GM12873 (cell line): ENCODE results near the gene ADAMTS19.

Experiments
- CTCF ChIP-seq: IDR thresholded peaks from 2 replicates; pipeline ENCODE4 v1.5.1; 2012; ENCODE audit warnings: low read depth, mild to moderate bottlenecking, moderate library complexity, low read length, control low read depth; ENCODE audit not compliant: insufficient read depth; ENCODE audit errors: missing control alignments

The ADAMTS19 gene

GRCh38 chr5:129679671-129680070 lies 219.6 kb downstream of the ADAMTS19 start:
- TF ChIP-seq CTCF, result no peak

DNA sequence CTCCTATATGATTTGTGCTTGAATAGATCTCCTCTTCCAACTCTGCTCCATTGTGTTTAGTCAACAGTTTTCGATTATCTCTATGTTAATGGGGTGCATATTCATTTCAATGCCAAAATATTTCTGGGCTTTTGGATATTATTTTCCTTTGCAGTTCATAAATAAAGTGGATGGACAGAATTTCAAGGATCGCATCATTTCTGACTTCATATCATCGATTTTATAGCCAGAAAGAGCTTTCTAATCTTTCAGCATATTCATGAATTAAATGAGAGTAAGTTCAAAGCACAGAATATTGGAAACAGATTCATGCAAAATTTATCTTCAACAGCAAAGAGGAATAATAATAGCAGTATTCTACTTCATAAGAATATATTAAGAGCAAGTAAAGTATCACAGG lies 227.8 kb downstream of the ADAMTS19 start:
- TF ChIP-seq CTCF, result no peak

DNA sequence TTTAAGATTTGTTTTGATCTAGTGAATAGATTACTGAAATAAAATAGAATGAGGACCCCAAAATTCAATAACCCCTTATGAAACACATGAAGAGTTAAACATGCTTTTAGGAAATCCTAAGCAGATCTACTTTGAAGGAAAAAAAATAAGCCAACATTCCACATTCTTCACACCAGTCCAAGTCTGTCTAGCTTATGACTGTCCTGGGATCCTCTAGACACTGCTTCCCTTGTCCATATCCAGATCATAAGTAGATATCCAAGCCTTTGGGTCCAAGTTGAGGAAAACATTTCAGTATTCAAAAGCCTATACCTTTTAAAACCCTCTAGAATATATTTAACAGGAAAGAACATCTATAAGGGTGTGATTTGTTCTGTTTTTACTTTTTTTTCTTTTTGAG lies 228.9 kb downstream of the ADAMTS19 start:
- TF ChIP-seq CTCF, result no peak

DNA sequence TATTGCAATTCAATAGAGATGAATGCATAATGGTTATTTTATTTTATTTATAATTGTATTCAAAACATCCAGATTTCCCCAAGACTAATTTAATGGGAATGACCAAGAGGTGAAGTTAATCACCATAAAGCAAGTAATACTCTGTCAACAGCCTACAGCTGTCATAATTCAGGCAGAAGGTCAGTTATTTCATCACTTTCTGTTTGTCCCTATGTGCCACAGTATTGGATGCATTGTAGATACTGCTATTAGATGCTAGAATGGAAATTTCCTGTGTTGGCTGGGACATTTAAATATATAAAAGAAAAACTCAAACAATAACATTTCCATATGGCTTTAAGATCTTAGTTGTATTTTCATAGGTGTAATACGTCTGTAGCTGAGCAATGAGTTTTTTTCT lies 231.1 kb downstream of the ADAMTS19 start:
- no peak for TF ChIP-seq CTCF

GRCh38 chr5:129696636-129697035 lies 236.5 kb downstream of the ADAMTS19 start:
- no peak for TF ChIP-seq CTCF

- no peak for TF ChIP-seq CTCF
Observed at GRCh38 chr5:129698661-129699060, 238.6 kb downstream of the ADAMTS19 start.

DNA sequence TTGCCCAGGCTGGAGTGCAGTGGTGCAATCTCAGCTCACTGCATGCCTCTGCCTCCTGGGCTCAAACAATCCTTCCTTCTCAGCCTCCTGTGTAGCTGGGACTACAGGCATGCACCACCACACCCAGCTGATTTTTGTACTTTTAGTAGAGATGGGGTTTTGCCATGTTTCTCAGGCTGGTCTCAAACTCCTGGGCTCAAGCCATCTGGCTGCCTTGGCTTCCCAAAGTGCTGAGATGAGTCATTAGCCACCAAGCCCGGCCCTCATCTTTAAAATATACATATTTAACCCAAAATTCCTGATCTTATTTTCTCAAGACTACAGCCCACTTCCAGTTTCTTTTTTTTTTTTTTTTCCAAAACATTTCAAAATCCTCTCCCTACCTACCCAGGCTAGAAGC lies 256.1 kb downstream of the ADAMTS19 start:
- no peak for TF ChIP-seq CTCF

DNA sequence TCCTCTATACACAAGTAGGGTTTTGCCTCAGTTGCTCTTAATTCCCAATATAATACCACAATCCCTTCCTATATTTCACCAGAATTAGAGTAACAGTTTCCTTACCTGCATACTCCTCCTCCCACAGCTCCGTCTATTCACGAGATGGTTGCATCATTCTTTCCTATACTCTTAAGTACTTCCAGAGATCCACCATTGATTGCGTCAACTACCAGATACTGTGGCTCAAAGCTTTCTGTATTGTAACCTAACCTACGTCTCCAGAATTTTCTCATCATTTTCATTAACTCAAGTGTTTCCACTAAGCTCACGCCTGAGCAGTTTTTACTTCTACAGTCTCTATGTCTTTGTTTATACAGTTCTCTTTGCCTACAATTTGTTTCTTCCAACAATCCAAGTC lies 256.6 kb downstream of the ADAMTS19 start:
- no peak for TF ChIP-seq CTCF
